HG03139 (cell line): ENCODE measurements around the gene RBL1.
"Not testable (repeated sequence)": the region's sequence is repeated elsewhere in the genome, so short reads cannot be mapped to it uniquely, and the experiment has no call there.

Experiments
- ATAC-seq: cut with Tn5 transposase; IDR thresholded peaks from one replicate; pipeline ENCODE4 v1.9.1; 2021; ENCODE audit not compliant: unreplicated experiment

RBL1 gene

DNA sequence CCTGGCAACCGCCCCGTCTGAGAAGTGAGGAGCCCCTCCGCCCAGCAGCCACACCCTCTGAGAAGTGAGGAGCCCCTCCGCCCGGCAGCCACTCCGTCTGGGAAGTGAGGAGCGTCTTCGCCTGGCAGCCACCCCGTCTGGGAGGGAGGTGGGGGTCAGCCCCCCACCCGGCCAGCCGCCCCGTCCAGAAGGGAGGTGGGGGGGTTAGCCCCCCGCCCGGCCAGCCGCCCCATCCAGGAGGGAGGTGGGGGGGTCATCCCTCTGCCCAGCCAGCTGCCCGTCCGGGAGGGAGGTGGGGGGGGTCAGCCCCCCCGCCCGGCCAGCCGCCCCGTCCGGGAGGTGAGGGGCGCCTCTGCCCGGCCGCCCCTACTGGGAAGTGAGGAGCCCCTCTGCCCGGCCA lies 95.6 kb downstream of the RBL1 start:
- ATAC-seq, result not testable (repeated sequence)

DNA sequence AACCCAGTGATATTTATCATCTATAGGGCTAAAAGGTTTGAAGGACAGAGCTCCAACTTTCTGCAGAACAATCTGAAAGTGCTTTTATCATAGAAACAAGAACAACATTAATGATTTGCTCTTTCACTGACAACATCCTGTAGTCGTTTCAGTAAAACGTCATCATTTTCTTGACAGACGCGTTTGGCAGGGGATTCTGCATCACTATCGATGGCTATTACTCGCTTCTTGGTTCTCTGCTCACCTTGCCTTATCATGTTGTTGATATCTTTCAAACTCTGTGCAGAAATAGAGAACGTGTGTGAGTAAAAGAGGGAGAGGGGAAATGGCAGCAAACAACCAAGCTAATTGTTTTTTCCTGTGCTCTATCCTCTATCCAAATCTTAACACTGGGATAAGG lies 97.1 kb downstream of the RBL1 start:
- no peak for ATAC-seq

DNA sequence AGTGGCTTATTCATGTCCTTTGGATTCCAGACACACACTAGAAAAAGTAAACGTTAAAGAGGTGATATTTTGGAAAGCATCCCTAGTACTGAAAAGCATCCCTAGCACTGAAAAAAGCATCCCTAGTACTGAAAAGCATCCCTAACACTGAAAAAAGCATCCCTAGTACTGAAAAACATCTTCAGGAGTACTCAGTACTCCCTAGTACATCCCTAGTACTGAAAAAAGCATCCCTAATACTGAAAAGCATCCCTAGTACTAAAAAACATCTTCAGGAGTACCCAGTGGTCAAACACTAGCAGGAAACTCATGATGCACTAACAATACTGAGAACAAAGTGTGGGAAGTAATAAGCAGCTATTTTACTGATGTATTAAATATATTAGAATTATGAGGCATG lies 98.7 kb downstream of the RBL1 start:
- ATAC-seq, result no peak

DNA sequence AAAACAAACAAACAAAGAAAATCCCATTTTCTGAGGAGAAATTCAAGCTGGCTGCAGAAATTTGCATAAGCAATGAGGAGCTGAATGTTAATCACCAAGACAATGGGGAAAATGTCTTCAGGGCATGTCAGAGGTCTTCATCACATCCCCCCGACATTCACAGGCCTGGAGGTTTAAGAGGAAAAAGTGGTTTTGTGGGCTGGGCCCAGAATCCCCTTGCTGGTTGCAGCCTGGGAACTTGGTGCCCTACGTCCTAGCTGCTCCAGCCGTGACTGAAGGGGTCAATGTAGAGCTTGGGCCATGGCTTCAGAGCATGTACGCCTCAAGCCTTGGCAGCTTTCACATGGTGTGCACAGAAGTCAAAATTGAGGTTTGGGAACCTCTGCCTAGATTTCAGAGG lies 101.6 kb downstream of the RBL1 start:
- not testable (repeated sequence) for ATAC-seq

DNA sequence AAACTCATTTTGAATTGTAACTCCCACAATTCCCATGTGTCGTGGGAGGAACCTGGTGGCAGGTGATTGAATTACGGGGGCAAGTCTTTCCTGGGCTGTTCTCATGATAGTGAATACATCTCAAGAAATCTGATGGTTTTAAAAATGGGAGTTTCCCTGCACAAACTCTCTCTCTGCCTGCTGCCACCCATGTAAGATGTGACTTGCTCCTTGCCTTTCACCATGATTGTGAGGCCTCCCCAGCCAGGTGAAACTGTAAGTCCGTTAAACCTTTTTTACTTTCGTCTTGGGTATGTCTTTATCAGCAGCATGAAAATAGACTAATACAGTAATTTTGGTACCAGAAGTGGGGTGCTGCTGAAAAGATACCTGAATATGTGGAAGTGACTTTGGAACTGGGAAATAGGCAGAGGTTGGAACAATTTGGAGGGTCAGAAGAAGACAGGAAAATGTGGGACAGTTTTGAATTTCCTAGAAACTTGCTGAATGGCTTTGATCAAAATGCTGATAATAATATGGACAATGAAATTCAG lies 102.9 kb downstream of the RBL1 start:
- no peak for ATAC-seq

DNA sequence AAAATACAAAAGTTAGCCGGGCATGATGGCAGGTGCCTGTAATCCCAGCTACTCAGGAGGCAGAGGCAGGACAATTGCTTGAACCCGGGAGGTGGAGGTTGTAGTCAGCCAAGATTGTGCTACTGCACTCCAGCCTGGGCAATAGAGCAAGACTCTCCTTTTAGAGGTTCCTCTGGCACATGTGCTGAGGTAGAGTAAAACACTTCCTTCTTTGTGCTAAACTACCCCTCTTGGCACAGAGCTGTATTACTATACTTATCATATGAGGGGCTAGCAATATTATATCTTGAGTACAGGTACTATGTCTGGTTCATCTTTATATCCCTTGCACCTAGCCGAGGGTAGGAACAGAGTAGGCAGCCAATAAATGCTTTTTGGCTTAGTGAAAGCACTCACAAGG lies 104.1 kb downstream of the RBL1 start:
- ATAC-seq, result no peak

DNA sequence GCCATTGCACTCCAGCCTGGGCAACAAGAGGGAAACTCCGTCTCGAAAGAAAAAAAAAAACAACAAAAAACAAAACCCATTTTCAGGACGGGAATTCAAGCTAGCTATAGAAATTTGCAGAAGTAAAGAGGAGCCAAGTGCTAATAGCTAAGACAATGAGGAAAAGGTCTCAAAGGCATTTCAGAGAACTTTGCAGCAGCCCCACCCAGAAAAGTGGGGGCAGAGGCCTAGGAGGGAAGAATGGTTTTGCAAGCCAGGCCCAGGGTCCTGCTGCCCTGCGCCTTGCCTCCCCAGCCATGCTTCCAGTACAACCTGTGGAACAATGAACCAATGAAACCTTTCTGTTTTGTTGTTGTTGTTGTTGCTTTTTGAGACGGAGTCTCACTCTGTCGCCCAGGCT lies 106.0 kb downstream of the RBL1 start:
- no peak for ATAC-seq

DNA sequence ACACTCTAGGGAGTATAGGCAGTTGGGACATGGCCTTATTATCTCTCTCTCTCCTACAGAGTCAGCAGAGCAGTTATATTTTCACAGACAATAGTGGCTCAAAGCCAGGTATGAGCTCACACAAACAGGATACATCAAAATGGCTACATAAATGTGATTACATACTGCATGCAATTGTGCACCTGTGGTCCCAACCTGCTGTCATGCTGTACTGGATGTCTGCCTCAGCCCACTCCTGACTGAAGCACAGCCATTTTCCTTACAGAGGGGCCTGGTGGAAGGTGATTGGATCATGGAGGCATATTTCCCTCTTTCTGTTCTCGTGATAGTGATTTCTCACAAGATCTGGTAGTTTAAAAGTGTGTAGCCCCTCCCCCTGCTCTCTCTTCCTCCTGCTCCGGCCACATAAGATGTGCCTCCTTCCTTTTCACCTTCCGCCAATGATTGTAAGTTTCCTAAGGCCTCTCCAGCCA lies 107.3 kb downstream of the RBL1 start:
- no peak for ATAC-seq

DNA sequence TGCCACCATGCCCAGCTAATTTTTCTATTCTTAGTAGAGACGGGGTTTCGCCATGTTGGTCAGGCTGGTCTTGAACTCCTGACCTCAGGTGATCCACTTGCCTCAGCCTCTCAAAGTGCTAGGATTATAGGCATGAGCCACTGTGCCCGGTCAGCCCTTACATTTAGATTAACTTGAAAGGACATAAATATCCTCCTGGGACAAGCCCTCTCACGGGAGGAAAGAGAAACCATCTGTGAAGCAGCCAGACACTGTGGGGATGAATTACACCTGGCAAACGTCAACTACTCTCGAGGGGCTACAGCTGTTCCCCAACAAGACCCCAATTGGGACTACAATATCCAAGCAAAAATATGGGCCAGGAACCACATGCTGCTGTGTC lies 111.5 kb downstream of the RBL1 start:
- no peak for ATAC-seq

DNA sequence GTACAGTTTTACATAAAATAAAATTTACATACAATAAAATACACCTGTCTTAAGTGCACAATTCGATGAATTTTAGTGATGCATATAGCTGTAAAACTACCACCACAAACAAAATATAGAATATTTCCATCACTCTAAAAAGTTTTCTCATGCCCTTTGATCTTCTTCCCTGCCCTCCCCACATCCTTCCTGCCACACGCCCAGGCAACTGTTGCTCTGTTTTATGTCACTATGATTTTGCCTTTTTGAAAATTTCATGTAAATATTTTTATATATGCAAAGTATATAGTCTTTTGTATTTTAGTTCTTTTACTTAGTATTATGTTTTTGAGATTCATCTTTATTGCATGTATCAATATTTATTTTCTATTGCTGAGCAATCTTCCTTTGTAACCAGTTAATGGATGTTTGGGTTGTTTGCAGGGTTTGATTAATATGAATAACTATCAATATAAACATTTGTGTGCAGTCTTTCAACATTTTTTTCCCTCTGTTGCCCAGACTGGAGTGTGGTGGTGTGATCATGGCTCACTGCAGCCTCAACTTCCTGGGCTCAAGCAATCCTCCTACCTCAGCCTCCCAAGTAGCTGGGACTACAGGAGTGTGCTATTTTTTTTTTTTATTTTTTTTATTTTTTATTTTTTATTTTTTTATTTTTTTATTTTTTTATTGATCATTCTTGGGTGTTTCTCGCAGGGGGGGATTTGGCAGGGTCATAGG lies 120.5 kb downstream of the RBL1 start:
- no peak for ATAC-seq

DNA sequence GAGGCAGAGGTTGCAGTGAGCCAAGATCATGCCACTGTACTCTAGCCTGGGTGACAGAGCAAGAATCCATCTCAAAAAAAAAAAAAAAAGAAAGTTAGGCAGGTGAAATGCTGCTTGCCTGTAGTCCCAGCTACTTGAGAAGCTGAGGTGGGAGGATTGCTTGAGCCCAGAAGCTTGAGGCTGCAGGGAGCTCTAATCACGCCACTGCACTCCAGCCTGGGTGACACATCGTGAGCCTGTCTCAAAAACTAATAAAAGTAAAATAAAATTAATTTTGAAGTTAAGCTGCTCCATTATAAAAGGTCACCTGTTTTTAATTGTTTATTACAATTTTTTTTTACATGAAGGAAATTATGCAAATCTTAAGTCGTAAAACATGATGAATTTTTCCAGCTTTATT lies 121.1 kb downstream of the RBL1 start:
- no peak for ATAC-seq

DNA sequence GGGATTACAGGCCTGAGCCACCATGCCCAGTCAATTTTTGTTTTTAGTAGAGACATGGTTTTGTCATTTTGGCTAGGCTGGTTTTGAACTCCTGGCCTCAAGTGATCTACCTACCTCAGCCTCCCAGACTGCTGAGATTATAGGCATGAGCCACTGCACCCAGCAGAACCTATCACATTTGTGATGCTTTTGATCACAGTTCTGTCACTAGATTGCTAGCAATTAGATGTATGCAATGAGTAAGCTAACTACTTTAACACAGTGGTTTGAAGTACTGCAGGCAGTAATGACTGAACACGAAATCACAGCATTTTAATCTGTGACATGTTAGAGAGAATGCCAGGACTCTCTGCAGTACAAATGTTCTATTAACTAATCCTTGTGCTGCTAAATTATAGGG lies 124.7 kb downstream of the RBL1 start:
- ATAC-seq, result no peak

DNA sequence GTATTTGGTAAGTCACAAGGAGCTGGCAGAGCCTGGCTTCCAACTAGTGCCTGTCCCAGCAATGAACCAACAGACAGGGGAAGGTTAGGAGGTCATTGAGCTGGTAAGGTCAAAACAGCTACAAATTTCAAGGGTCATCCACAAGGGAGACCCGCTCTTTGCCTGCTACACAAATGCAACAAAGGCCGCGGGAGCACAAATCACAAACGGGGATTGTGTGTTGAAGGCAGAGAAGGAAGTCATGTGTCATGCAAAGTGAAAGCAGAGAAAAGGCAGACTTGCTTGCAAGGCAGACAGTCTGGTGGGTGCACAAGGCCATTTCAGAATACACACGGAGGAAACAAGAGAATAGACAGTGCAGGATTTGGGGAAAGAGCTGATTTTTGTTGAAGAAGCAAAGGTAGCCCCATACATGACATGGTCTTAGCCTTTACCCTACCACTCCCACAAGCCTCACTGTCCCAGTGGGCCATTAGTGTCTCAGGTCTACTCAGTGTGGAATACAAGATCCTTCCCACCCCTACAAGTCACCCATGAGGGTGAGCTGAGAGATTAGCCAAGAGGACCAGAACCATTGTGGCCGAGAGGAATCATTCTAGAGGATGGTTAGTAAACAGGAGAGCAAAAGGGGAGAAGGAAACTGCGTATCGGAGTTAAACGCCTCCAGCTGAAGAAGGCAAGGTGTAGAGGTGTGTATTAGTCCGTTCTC lies 126.2 kb downstream of the RBL1 start:
- no peak for ATAC-seq

DNA sequence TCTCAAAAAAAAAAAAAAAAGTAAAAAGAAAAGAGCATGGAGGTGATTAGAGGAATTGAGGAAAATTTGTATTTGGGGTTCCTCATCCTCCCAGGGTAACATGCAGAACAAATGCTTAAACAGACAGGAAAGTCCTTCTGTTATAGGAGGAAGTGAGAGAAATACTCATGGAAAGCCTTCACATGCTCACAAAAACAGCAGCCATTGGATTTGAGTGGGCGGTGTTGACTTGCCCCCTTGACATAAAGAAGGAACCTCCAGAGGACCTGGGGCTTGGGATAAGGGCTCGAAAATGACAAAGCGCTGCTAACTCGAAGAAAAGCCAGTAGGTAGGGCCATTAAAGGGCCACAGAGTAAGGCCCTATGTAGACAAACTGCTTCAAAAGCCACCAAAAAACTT lies 126.7 kb downstream of the RBL1 start:
- ATAC-seq, result no peak

DNA sequence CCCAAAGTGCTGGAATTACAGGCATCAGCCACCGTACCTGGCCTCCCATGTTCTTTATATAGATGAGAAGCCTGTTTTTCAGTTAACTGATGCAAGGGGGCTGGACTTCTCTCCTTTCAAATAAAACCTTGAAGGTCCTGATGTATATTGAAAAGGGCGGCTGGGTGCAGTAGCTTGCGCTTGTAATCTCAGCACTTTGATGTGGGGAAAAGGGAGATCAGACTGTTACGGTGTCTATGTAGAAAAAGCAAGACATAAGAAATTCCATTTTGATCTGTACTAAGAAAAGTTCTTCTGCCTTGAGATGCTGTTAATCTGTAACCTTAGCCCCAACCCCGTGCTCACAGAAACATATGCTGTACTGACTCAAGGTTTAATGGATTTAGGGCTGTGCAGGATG lies 128.2 kb downstream of the RBL1 start:
- ATAC-seq, result no peak

DNA sequence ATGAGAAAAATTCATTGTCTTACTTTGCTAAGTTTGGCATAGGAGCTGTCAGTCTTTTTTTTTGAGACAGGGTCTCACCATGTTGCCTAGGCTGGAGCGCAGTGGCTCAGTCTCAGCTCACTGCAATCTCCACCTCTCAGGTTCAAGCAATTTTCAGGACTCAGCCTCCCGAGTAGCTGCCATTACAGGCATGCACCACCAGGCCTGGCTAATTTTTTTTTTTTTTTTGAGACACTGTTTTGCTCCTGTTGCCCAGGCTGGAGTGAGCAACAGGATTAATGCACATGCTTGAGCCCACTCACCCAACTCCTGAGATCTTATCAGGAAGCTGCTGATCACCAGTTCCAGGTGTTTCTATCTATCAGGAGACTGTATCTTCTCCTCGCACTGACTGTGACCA lies 128.8 kb downstream of the RBL1 start:
- ATAC-seq, result not testable (repeated sequence)

DNA sequence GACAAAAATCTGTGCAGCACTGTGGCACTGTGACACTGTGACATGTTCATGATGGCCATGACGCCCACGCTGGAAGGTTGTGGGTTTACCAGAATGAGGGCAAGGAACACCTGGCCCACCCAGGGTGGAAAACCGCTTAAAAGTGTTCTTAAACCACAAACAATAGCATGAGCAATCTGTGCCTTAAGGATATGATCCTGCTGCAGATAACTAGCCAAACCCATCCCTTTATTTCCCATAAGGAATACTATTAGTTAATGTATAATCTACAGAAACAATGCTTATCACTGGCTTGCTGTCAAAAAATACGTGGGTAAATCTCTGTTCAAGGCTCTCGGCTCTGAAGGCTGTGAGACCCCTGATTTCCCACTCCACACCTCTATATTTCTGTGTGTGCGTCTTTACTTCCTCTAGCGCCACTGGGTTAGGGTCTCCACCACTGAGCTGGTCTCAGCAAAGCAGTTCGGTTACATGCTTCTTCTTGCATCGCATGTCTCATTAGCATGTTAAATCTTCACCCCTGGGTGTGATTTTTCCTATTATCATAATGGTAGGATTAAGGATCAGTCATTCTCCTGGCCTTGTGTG lies 133.3 kb downstream of the RBL1 start:
- not testable (repeated sequence) for ATAC-seq

DNA sequence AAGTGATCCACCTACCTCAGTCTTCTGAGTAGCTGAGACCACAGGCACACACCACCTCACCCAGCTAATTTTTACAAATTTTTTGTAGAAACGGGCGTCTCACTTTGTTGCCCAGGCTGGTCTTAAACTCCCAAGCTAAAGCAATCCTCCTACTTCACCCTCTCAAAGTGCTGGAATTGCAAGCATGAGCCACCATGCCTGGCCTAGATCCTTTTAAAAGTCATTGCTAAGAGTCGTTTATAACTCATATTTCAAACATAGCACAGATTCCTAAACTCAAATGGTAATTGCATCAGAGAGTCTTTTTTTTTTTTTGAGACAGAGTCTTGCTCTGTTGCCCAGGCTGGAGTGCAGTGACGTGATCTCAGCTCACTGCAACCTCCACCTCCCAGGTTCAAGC lies 136.6 kb downstream of the RBL1 start:
- ATAC-seq, result no peak

DNA sequence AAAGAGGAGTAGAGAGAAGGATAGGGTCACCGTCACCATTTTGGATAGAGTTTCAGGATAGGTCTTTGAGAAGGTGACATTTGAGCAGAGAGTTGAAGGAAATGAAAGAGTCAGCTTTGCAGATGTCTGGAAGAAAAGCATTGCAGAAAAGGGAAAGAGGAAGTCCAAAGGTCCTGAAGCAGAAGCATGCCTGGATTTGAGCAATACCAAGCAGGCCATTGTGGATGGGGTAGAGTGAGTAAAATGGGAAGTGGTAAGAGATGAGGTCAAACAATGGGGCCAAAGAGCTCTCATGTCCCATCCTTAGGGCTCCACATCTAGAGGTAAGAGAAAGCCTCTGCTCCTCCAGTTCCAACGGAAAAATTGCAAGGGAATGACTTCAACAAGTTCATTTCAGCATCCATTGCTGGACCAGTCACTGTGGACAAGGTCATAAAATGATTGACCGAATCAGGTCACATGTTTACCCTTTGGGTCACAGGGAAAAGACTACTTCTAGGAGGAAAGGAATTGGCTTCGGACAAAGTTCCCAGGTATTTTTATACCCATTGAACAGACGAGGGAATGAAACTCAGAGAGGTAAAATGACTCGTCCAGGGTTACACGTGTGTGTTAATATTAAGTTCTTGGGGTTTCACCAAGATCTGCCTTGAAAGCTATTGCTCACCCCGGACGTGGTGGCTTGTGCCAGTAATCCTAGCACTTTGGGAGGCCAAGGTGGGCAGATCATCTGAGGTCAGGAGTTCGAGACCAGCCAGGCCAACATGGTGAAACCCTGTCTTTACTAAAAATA lies 137.7 kb downstream of the RBL1 start:
- no peak for ATAC-seq

DNA sequence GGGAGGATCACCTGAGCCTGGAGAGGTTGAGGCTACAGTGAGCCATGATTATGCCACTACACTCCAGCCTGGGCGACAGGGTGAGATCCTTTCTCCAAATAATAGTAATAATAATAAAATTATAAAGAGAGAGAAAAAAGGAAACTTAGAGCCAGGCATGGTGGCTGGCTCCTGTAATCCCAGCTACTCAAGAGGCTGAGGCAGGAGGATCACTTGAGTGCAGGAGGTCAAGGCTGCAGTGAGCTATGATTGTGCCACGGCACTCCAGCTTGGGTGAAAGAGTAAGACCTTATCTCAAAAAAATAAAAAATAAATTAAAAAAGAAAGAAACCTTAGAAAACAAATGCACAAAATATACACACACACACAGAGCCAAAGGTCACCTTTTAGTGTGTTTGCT lies 139.1 kb downstream of the RBL1 start:
- ATAC-seq, result no peak

DNA sequence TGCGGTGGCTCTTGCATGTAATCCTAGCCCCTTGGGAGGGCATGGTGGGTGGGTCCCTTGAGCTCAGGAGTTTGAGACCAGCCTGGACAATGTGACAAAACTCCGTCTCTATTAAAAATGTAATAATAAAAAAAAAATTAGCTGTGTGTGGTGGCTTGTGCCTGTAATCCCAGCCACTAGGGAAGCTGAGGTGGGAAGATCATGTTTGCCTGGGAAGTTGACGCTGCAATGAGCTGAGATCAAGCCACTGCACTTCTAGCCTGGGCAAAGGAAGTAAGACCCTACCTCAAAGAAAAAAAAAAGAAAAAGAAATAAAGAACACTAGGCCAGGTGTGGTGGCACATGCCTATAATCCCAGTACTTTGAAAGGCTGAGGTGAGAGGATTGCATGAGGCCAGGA lies 139.8 kb downstream of the RBL1 start:
- ATAC-seq, result no peak
